SU-DHL-6 (cell line): ENCODE measurements around the gene ATP7B.

Source experiments
- H2AFZ ChIP-seq: fragments of 200-600 bp; sonication (generic); 2 replicates; pipeline ENCODE4 v1.6.1; 2014; ENCODE audit warnings: low read depth, mild to moderate bottlenecking, moderate library complexity, mixed read lengths, antibody characterized with exemption, low read length; ENCODE audit not compliant: severe bottlenecking
- H3F3A ChIP-seq: fragments of 200-600 bp; shearing (Covaris generic); 2 replicates; pipeline ENCODE4 v1.6.0; 2016; ENCODE audit warnings: antibody characterized with exemption, mild to moderate bottlenecking; ENCODE audit not compliant: insufficient read depth
- H3K27ac ChIP-seq: fragments of 200-600 bp; sonication (generic); 2 replicates; pipeline ENCODE4 v1.5.1; 2016; ENCODE audit warnings: low read depth, mild to moderate bottlenecking, low read length, moderate library complexity, mixed read lengths
- H3K27me3 ChIP-seq: fragments of 200-600 bp; sonication (generic), shearing (Covaris generic); 2 replicates; pipeline ENCODE4 v1.6.0; 2014; ENCODE audit warnings: mild to moderate bottlenecking, low read length
- H3K36me3 ChIP-seq: fragments of 200-600 bp; sonication (generic); 2 replicates; pipeline ENCODE4 v1.6.1; 2014; ENCODE audit warnings: mild to moderate bottlenecking, low read length, mixed read lengths
- H3K4me2 ChIP-seq: fragments of 300-600, 200-600 bp; shearing (Covaris generic), sonication (generic); 2 replicates; pipeline ENCODE4 v1.6.0; 2014; ENCODE audit warnings: low read length, low read depth, mild to moderate bottlenecking; ENCODE audit not compliant: poor library complexity, severe bottlenecking
- H3K4me3 ChIP-seq: fragments of 200-600 bp; sonication (generic); 2 replicates; pipeline ENCODE4 v1.5.1; 2014; ENCODE audit warnings: antibody characterized with exemption, low read length, mild to moderate bottlenecking, mixed read lengths; ENCODE audit not compliant: insufficient read depth, poor library complexity, severe bottlenecking
- H3K79me2 ChIP-seq: fragments of 200-600 bp; sonication (generic); 2 replicates; pipeline ENCODE4 v1.6.1; 2014; ENCODE audit warnings: mild to moderate bottlenecking, low read length, moderate library complexity; ENCODE audit not compliant: insufficient read depth
- H3K9ac ChIP-seq: fragments of 200-600 bp; sonication (generic); 2 replicates; pipeline ENCODE4 v1.7.0; 2014; ENCODE audit warnings: mild to moderate bottlenecking, low read length
- H3K9me2 ChIP-seq: fragments of 200-600 bp; sonication (generic); replicated peaks from 2 replicates; pipeline ENCODE4 v1.6.1; 2014; ENCODE audit warnings: low read length; ENCODE audit not compliant: insufficient read depth
- H3K9me3 ChIP-seq: fragments of 200-600 bp; sonication (generic); 2 replicates; pipeline ENCODE4 v1.6.1; 2014; ENCODE audit warnings: low read length, mixed read lengths; ENCODE audit not compliant: insufficient read depth
- H4K20me1 ChIP-seq: fragments of 200-600 bp; sonication (generic); 2 replicates; pipeline ENCODE4 v1.6.1; 2014; ENCODE audit warnings: low read depth, mild to moderate bottlenecking, antibody characterized with exemption, low read length, moderate library complexity, mixed read lengths
- EZH2phosphoT487 ChIP-seq: fragments of 200-600 bp; sonication (generic), shearing (Covaris generic); conservative IDR thresholded peaks from 2 replicates; pipeline ENCODE4 v1.6.1; 2018; ENCODE audit warnings: mild to moderate bottlenecking, antibody characterized with exemption, low read length, moderate library complexity, mixed read lengths
- TF ChIP-seq, protein P1 (sequence below): fragments of 200-600 bp; sonication (generic); IDR thresholded peaks from one replicate; pipeline ENCODE4 v1.5.1; 2017; ENCODE audit warnings: antibody characterized with exemption, mild to moderate bottlenecking, low read length, moderate library complexity; ENCODE audit not compliant: insufficient read depth, poor library complexity, severe bottlenecking

The ATP7B gene

GRCh38 chr13:51942189-51942588, 69.1 kb downstream of the ATP7B start:
- no peak overlapping the region for H3K4me2 ChIP-seq
- TF ChIP-seq, protein P1, sequence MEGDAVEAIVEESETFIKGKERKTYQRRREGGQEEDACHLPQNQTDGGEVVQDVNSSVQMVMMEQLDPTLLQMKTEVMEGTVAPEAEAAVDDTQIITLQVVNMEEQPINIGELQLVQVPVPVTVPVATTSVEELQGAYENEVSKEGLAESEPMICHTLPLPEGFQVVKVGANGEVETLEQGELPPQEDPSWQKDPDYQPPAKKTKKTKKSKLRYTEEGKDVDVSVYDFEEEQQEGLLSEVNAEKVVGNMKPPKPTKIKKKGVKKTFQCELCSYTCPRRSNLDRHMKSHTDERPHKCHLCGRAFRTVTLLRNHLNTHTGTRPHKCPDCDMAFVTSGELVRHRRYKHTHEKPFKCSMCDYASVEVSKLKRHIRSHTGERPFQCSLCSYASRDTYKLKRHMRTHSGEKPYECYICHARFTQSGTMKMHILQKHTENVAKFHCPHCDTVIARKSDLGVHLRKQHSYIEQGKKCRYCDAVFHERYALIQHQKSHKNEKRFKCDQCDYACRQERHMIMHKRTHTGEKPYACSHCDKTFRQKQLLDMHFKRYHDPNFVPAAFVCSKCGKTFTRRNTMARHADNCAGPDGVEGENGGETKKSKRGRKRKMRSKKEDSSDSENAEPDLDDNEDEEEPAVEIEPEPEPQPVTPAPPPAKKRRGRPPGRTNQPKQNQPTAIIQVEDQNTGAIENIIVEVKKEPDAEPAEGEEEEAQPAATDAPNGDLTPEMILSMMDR, result no peak
- no peak for TF ChIP-seq EZH2phosphoT487
- H3K9me3 ChIP-seq, result no peaks in the 10 kb centered on the region

DNA sequence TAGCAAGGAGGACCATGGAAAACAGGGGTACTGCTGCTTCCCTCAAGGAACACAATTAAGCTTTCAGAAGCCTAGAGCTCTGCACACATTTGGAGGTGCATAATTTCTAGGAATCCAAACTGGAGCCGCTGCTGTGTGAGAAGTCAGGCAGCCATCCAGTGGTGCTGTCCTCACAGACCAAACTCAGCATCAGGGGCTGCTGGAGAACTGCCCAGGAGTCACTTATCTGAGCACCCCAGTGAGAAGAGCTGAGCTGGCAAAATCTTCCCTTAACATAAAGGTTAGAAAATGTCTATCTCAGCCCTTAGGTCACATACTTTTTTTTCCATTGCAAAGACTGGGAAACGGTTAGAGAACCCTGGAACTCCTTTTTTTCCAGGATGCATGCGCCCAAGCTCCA, 72.8 kb downstream of the ATP7B start:
- TF ChIP-seq, protein P1, result no peak
- no peak for TF ChIP-seq EZH2phosphoT487
- no peaks in the 10 kb centered on the region for H3K79me2 ChIP-seq
- H3K9me3 ChIP-seq, result no peaks in the 10 kb centered on the region
- no peaks in the 10 kb centered on the region for H3K27me3 ChIP-seq
- no peaks in the 10 kb centered on the region for H3F3A ChIP-seq
- H3K27ac ChIP-seq, result no peak overlapping the region
- H3K4me2 ChIP-seq, result no peak overlapping the region
- H4K20me1 ChIP-seq, result no peaks in the 10 kb centered on the region
- H2AFZ ChIP-seq, result no peak overlapping the region
- H3K9ac ChIP-seq, result no peak overlapping the region
- H3K9me2 ChIP-seq, result no peaks in the 10 kb centered on the region
- no peak overlapping the region for H3K4me3 ChIP-seq
- no peaks in the 10 kb centered on the region for H3K36me3 ChIP-seq

More at GRCh38 chr13:51942189-51942588, 69.1 kb downstream of the ATP7B start:
- Histone ChIP-seq H3K4me3 (no peak overlapping the region), H2AFZ (no peak overlapping the region), H3K27me3 (no peaks in the 10 kb centered on the region), H3K9ac (no peak overlapping the region), H3K79me2 (no peaks in the 10 kb centered on the region), H3K36me3 (no peaks in the 10 kb centered on the region), H3K27ac (no peak overlapping the region), H3K9me2 (no peaks in the 10 kb centered on the region), H4K20me1 (no peaks in the 10 kb centered on the region), H3F3A (no peaks in the 10 kb centered on the region)

DNA sequence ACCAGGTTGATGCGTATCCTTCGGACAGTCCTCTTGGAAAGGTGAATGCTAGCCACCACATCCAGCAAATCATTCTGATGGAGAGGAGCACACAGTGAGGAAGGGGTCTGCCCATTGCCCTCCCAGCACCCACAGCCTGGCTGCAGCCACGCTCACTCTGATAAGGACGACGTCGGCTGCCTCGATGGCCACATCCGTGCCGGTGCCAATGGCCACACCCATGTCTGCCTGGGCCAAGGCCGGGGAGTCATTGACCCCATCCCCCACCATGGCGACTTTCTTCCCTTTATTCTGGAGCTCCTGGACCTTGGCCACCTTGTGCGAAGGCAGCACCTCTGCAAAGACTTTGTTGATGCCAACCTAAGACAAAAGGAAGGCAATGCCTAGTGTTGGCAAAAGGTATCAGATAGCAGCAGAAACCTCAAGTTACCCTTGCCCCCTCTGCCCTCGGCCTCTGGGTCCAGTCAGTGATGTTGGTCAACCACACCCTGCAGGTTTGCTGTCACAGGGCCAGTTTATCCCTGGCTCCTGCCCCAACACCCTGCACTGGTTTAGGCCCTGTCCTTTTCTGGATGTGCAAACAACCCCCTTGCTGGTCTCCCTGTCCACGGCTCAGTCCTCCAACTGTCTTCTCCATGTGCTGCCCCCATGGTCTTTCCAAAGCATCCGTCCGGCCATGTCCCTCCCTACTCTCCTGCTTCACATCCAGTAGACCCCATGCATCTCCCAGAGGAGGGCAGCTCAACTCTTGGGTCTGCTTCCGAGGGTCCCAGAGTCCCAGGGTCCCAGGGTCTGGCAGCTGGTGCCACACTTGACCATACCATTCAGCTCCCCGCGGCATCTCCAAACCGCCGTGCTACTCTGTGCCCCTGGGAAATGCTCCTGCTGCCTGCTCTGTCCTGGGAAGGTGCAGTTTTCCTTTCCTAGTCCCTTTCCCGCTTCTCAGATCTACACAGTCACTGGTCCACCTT, 73.6 kb downstream of the ATP7B start:
- H3K4me2 ChIP-seq, result no peak overlapping the region
- no peaks in the 10 kb centered on the region for H3K36me3 ChIP-seq
- H3K9me3 ChIP-seq, result no peaks in the 10 kb centered on the region
- no peaks in the 10 kb centered on the region for H3F3A ChIP-seq
- TF ChIP-seq, protein P1, result no peak
- TF ChIP-seq EZH2phosphoT487, result no peak
- H3K4me3 ChIP-seq, result no peak overlapping the region
- H3K9me2 ChIP-seq, result no peaks in the 10 kb centered on the region
- H4K20me1 ChIP-seq, result no peaks in the 10 kb centered on the region
- H3K79me2 ChIP-seq, result no peaks in the 10 kb centered on the region
- H3K27ac ChIP-seq, result no peak overlapping the region
- no peak overlapping the region for H3K9ac ChIP-seq
- no peaks in the 10 kb centered on the region for H3K27me3 ChIP-seq
- H2AFZ ChIP-seq, result no peak overlapping the region
